Measurements from ENCODE around the gene CIDEB.

CIDEB gene

GRCh38 chr14:24273422-24273998 is 34.3 kb downstream of the CIDEB start:
- Histone ChIP-seq H3K27me3 (ENCODE audit: insufficient read depth, poor library complexity, severe bottlenecking) (no peaks in the 10 kb centered on the region), H3K4me3 (replicated peaks; ENCODE audit: insufficient read depth, low read length) (no peak overlapping the region), H3K27ac (replicated peaks) (peak overlapping the region; percentile 31)
- TF ChIP-seq CTCF (IDR thresholded peaks at IDR 0.05; ENCODE audit: insufficient read depth, low read length) = no peak
- no peak for TF ChIP-seq POLR2AphosphoS5 (IDR thresholded peaks at IDR 0.05; ENCODE audit: low read depth)
- TF ChIP-seq, protein P1, sequence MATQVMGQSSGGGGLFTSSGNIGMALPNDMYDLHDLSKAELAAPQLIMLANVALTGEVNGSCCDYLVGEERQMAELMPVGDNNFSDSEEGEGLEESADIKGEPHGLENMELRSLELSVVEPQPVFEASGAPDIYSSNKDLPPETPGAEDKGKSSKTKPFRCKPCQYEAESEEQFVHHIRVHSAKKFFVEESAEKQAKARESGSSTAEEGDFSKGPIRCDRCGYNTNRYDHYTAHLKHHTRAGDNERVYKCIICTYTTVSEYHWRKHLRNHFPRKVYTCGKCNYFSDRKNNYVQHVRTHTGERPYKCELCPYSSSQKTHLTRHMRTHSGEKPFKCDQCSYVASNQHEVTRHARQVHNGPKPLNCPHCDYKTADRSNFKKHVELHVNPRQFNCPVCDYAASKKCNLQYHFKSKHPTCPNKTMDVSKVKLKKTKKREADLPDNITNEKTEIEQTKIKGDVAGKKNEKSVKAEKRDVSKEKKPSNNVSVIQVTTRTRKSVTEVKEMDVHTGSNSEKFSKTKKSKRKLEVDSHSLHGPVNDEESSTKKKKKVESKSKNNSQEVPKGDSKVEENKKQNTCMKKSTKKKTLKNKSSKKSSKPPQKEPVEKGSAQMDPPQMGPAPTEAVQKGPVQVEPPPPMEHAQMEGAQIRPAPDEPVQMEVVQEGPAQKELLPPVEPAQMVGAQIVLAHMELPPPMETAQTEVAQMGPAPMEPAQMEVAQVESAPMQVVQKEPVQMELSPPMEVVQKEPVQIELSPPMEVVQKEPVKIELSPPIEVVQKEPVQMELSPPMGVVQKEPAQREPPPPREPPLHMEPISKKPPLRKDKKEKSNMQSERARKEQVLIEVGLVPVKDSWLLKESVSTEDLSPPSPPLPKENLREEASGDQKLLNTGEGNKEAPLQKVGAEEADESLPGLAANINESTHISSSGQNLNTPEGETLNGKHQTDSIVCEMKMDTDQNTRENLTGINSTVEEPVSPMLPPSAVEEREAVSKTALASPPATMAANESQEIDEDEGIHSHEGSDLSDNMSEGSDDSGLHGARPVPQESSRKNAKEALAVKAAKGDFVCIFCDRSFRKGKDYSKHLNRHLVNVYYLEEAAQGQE (IDR thresholded peaks at IDR 0.05; ENCODE audit: insufficient replicate concordance, low read depth) = no peak
- no peak for TF ChIP-seq SPI1 (IDR thresholded peaks at IDR 0.05; ENCODE audit: borderline replicate concordance, low read depth)
- TF ChIP-seq GABPA (IDR thresholded peaks at IDR 0.05; ENCODE audit: low read depth) = no peak
- peak; percentile 28 to 72 for DNase-seq (ENCODE audit: low read depth in 1 of 2, low spot score in 1 of 2)

DNA sequence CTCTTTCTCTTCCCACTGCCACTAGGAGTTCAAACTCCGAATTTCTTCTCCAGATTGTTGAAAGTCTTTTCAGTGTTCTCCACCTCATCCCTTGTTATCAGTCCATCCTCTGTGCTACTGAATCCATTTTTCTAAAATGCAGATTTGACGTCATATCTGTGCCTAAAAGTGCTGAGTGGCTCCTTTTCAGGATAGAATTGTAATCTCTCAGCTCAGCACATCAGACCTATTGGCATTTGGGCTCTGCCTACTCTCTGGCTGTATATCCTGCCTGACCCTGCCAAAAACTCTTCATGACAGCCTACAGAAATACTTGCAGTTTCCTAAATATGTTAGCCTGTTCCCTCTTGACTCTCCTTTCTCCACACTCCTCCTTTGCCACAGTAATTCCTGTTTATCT is 35.3 kb downstream of the CIDEB start:
- H3K27ac ChIP-seq (replicated peaks) = no peak overlapping the region; the same call in 1 of the 2 replicates
- no peak for TF ChIP-seq CTCF (IDR thresholded peaks at IDR 0.05; ENCODE audit: insufficient read depth, low read length)
- no peak for TF ChIP-seq SPI1 (IDR thresholded peaks at IDR 0.05; ENCODE audit: borderline replicate concordance, low read depth)
- TF ChIP-seq GABPA (IDR thresholded peaks at IDR 0.05; ENCODE audit: low read depth) = no peak
- TF ChIP-seq, protein P1 (IDR thresholded peaks at IDR 0.05; ENCODE audit: insufficient replicate concordance, low read depth) = no peak
- no peak for TF ChIP-seq POLR2AphosphoS5 (IDR thresholded peaks at IDR 0.05; ENCODE audit: low read depth)
- H3K4me3 ChIP-seq (replicated peaks; ENCODE audit: insufficient read depth, low read length) = no peak overlapping the region
- no peak for DNase-seq (ENCODE audit: low read depth in 1 of 2, low spot score in 1 of 2)
- no peaks in the 10 kb centered on the region for H3K27me3 ChIP-seq (ENCODE audit: insufficient read depth, poor library complexity, severe bottlenecking)

- Histone ChIP-seq H3K4me3 (replicated peaks; ENCODE audit: insufficient read depth, low read length) (peak overlapping the region; percentile 71), H3K27ac (replicated peaks) (peak overlapping the region; percentile 97), H3K27me3 (ENCODE audit: insufficient read depth, poor library complexity, severe bottlenecking) (no peaks in the 10 kb centered on the region)
- TF ChIP-seq POLR2AphosphoS5 (IDR thresholded peaks at IDR 0.05; ENCODE audit: low read depth) = no peak
- no peak for TF ChIP-seq GABPA (IDR thresholded peaks at IDR 0.05; ENCODE audit: low read depth)
- TF ChIP-seq, protein P1 (IDR thresholded peaks at IDR 0.05; ENCODE audit: insufficient replicate concordance, low read depth) = no peak
- no peak for TF ChIP-seq SPI1 (IDR thresholded peaks at IDR 0.05; ENCODE audit: borderline replicate concordance, low read depth)
- no peak for TF ChIP-seq CTCF (IDR thresholded peaks at IDR 0.05; ENCODE audit: insufficient read depth, low read length)
- no peak for DNase-seq (ENCODE audit: low read depth in 1 of 2, low spot score in 1 of 2)
Measured at GRCh38 chr14:24271834-24272263, 35.9 kb downstream of the CIDEB start.
